Activated gamma-delta T cell treated with Interleukin-2 at 50 U/mL for 16 hours (primary cell): ENCODE data around the gene CAPN3.

ENCODE experiments used
- DNase-seq: peaks from one replicate; pipeline ENCODE4 v3.0.0-alpha.2; 2020

CAPN3 gene

DNA sequence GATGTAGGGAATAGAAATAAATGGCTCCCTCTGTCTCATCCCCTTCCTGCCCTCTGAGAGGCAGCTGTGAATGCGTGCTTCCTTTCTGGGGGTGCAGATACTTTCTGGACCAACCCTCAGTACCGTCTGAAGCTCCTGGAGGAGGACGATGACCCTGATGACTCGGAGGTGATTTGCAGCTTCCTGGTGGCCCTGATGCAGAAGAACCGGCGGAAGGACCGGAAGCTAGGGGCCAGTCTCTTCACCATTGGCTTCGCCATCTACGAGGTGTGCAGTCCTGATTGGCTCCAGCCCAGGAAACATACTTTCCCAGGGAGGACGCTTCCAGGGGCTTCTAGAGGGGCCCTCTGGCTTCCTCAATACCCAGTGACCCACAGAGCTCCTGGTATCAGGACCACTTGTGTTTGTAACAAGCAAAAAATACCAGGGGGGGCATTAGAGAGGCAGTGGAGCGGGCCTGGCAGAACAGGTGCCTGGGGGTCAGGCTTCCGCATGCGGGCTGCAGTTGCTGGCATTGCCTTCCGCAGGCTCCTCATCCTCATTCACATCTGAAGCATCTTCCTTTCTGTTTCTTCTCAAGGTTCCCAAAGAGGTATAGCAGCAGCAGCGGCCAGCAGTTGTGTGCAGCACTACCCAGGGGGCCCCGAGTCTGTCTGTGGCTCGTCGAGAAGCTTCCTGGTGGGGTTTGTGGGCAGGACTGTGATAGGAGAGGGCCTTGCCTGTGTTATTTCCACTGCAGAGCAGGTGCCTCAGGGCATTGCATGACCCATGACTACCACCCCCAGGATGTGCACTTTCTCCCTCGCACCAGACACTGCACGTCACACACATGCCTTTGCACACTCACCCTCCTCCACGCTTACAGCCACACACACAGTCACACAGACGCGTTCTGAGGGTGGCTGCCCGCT, 42.5 kb downstream of the CAPN3 start:
- DNase-seq, result peak; percentile 11

DNA sequence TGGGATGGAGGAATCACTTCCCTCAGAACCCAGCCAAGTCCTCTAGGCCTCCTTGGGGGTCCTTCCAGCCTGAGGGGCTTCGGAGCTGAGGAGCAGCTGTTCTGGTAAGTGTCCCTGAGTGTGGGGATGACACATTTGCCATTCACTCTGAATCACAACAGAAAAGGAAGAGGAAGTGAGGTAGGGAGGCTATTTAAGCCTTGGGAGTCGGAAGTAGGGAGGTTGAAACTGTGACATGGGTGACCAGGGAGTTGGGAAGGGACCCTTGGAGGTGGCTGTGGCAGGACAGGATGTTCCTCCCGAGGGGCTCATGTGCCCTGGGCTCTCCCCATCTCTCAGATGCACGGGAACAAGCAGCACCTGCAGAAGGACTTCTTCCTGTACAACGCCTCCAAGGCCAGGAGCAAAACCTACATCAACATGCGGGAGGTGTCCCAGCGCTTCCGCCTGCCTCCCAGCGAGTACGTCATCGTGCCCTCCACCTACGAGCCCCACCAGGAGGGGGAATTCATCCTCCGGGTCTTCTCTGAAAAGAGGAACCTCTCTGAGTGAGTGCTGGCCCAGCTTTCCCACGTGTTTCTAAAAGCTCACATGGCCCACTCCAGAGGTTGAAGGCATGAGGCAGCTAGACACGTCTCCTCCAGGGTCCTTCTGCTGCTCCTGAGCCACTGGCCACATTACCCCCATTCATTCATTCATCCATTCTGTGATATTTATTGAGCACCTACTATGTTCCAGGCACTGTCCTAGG, 43.3 kb downstream of the CAPN3 start:
- no peak for DNase-seq

DNA sequence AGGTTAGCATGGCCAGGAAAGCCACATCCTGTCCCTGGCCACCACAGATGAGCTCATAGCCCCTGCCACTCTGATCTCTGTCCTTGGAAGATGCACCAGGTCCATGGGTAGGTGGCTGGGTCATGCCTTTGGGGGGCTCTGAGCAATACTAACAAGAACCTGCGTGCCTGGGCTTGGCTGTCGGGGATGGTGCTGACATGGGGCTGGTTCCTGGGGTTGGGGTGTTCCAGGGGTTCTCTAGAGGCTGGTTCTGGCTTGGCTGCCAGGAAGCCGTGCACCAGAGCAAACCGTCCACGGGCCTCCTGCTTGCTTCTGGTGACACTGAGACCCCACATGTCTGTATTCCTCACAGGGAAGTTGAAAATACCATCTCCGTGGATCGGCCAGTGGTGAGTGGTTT, 44.1 kb downstream of the CAPN3 start:
- DNase-seq, result no peak

DNA sequence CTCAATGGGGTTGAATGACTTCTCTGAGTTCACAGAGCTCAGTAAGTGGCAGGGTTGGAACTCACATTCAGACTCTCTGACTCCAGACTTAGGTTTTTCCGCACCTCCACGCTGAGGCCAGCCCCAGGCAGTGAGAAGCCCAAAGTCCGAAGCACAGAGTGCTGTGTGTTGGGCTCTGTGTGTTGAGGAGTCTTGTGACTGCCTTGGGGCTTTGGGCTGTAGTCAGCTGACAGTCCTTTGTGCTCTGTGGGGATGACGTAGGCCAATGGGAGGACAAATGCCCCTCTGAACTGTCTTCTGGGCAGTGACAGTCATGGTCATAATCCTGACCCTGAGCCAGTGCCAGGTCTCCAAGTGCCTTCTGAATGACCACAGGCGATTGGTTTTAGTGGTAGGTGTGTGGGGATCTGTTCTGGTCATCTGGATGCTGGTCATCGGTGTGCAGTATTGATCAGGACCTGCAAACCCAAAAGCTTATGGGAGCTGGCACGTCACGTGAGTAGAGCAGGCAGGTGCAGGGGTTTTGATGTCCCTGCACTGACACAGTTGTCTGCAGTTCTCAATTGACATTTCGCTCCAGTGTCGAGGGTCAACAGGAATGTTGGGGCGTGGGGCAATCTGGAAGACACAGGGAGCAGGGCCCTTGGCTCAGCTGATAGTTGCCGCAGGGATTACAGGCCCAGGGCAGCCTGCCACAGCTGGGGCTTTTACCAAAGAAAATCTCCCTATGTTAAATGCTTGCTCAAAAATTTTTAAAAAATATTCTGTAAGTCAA, 45.3 kb downstream of the CAPN3 start:
- no peak for DNase-seq

DNA sequence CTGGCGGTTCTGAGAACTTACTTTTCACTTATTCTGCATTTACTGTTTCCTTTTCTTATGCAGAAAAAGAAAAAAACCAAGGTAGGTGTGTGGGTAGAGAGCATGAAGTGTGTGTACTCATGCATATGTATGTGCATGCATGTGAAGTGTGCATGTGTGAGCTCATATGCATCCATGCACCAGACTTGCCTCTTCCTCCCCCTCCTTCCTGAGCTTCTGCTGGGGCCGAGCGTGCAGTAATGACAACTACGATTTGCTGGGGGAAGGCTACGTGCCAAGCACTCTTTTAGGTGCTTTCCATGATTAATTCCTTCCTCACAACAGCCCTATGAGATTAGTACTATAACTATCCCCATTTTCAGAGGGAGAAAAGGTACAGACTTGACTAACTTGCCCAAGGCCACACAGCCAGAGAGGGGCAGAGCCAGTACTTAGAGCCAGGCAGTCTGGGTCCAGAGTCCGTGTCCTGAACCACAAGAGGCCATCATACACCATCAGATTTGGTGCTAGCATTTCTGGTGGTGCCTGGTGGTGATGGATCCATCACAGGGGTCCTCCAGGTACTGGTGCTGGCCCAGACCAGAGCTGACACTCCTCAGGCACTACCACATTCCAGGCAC, 46.7 kb downstream of the CAPN3 start:
- DNase-seq, result no peak

DNA sequence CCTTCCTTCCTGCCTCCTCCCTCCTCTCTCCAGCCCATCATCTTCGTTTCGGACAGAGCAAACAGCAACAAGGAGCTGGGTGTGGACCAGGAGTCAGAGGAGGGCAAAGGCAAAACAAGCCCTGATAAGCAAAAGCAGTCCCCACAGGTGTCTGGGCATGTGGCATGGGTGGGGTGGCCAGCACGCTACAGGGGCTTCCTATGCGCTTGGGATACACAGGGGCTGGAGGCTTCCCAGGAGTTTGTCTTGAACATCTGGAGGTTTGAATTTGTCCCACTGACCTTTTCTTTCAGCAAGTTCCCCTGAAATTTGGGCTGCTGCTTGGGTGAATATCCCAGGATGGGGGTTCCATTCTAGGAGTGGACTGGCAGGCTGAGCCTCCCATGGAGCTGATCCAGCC, 48.9 kb downstream of the CAPN3 start:
- no peak for DNase-seq

DNA sequence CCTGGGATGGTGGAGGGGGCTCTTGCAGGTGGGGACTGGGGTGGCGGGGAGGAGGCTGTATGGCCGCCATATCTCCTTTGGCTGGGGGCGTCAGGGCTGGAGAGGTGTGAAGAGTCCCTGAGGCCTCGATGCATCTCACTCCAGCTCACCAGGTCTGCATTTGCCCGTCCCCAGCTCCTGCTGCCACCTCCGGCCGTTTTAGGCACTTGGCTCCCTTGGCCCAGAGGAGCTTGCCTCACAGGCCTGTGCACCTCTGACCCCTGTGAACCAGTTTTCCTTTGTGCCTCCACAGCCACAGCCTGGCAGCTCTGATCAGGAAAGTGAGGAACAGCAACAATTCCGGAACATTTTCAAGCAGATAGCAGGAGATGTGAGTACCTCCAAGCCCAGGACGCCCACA, 49.7 kb downstream of the CAPN3 start:
- no peak for DNase-seq

DNA sequence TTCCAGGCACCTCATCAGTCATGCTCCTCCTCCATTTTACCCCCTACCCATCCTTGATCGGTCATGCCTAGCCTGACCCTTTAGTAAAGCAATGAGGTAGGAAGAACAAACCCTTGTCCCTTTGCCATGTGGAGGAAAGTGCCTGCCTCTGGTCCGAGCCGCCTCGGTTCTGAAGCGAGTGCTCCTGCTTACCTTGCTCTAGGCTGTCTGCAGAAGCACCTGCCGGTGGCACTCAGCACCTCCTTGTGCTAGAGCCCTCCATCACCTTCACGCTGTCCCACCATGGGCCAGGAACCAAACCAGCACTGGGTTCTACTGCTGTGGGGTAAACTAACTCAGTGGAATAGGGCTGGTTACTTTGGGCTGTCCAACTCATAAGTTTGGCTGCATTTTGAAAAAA, 52.6 kb downstream of the CAPN3 start:
- DNase-seq, result no peak

DNA sequence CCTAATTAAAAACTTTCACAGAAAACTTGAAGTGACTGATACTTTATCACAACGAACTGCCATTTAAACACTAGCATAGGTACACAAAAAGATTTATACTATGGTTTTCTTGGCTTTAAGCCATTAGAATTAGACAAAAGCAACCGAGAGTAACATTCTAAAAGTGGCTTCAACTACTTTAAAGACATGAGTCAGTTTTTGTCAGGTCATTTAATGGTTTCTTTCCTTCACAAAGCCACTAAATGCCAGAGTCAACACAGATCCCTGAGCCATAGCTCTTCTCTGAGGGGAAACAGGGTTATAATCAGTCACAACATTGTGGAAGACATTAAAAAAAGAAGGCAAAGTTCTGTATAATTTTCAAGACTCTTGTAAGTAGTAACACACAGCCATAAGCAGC, 54.6 kb downstream of the CAPN3 start:
- DNase-seq, result no peak

DNA sequence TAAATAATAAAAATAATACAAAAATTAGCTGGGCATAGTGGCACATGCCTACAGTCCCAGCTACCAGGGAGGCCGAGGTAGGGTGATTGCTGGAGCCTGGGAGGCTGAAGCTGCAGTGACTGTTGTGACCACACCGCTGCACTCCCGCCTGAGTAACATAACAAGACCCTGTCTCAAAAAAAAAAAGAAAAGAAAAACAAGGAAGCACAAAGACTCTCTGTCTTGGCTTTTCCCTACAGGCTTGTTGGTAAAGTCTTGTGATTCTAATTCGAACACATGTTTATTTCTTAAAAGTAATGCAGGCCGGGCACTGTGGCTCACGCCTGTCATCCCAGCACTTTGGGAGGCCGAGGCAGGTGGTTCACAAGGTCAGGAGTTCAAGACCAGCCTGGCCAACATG, 60.1 kb downstream of the CAPN3 start:
- DNase-seq, result no peak

DNA sequence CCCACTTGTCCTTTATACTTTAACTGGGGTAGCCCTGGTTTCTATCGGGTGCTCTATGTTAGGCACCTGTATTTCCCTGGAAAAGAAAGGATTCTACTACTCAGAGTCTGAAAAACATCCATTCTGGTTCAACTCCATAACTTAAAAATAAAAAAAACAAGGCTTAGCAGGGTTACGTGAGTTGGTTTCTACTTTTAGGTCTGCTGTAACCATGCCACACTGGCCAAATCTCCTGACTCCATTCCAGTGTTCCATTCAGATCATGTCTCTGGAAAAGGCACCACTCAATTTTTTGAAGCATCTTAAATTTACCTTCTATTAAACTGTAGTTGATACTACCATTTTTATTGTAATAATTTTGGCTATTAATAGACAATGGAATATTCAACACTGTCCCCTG, 62.1 kb downstream of the CAPN3 start:
- no peak for DNase-seq

DNA sequence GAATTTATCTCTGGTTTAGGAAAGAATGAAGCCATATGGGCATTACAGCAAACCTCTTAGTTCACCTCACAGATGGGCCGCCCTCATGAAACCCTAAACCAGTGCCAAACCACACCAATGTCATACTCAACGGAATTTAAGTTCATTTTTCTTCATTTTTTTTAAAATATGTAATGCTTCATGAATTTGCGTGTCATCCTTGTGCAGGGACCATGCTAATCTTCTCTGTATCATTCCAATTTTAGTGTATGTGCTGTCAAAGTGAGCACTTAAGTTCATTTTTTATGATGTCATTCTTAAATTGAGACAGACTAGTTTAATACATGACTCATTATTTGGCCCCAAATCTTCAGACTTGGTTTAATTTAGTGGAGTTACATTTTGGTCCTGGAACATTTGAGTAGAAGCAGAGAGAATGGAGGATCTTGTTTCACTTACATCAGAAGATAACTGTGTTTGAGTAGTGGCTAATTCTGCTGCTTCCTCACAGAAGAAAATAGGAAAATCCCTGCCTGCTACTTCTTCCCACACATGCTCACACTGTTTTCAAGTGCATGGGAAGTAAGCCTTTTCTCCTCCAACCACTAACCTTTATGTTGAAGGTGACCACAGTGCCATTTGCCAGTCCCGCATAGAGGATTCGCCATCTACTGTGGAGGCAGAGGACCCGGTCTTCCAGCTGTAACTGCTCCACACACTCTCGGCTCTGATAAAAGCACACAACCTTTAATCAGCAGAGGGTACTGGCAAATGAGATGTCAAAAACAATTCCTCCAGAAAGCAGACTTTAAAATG, 68.3 kb downstream of the CAPN3 start:
- no peak for DNase-seq

DNA sequence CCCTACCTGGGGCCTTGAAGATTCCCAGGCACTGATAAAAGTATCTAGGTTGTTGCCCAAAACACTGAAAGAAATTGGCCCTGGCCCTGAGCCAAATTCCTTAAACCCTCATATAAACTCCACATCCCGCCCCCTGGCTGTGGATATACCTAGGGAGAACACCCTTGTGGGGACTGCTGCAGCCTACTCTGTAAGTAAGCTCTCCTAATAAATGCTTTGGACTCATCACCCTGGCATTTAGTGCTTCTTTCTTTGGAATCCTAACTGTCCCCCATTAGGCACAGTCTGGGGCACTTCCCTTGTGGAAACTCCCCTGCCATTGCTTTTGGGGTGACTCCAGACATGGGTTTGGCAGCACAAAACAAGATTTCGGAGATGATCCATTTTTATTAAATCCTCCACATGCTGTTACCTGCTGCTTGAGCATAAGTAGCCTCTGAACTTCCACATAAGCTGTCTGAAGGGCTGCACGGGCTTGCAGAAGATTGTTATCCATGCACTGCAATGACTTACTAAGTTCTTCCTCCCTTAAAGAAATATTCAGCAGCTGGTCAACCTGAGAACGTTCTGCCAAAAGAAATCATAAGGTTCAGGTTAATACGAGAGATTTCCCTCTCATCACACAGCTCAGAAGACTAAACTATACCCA, 85.2 kb downstream of the CAPN3 start:
- DNase-seq, result no peak

DNA sequence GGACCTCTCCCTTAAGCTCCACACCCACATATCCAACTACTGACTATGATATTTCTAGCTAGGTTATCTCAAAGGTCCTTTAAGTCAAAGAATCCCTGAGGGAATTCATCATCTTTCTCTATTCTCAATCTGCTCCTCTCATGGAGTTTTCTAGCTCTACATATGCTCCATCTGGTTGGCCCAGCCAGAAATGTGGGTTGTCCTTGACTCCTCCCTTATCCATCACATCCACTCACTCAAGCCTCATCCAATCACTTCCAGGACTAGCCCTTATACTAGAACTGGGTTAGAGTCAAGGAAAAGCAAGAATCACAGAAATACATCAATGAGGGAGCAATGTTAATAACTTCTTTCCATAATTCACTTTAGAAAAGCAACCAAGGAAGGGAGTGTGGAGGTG, 86.2 kb downstream of the CAPN3 start:
- no peak for DNase-seq

DNA sequence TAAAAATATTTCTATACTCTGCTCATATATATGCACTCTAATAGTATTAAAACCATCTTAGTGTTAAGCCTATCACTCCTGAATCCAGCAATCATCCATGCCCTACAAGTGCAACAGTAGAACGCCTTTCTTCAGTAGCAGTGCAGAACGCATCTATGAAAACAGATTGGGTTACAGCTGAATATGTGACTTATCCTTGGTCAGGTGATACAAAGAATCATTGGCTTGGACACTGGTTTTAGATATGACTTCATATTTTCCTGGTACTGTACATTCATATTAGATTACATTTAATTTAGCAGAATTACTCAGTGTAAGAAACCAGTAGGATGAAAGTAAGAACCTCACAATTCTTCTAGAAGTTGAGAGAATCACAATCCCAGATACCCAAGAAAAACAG, 88.3 kb downstream of the CAPN3 start:
- no peak for DNase-seq

DNA sequence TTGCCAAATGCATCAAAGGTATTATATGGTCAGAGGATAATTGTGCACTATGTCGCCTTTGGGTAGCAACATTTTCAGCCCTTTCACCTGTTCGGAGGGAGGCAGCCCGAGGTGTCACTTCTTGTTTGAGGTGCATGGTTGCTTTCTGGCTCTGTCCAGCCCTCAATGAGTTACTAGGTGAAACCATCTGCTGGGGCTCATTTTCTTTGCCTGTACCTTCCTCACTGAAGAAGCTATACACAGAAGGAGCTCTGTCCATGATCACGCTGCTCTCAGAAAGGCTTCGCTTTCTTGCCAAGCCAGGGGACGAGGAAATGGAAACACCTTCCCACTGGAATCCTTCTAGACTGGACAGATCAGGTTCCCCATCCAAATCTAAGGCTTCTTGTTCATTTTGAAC, 89.0 kb downstream of the CAPN3 start:
- DNase-seq, result no peak

DNA sequence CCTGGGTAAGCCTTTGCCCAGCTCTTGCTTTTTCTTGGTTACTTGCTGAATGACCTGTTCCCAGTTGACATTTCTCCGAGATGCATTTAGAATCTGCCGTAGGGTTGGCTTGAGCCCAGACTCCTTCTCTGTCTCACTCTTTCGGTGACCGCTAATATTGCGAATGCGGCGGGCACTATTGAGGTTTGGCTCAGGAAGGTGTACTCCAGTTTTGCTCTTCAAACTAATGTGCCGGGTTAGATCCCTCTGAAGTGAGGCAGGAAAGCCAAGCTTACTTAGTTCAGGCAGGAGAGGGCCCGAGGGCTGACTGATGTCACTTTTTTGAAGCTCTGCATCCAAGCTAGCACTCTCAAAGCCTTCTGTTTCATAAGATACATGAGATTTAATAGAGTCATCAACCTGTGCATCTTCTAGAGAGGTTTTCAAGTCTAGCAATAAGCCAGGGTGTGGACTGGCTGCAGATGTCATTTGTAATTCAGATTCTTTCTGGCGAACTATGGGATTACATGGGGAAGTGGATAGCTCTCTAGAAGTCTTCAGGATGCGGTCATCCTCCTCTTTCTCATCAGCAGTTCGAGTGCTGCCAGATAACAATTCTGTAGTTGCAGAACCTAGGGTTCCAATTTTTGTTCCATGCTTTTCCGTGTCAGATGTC, 90.6 kb downstream of the CAPN3 start:
- DNase-seq, result no peak

DNA sequence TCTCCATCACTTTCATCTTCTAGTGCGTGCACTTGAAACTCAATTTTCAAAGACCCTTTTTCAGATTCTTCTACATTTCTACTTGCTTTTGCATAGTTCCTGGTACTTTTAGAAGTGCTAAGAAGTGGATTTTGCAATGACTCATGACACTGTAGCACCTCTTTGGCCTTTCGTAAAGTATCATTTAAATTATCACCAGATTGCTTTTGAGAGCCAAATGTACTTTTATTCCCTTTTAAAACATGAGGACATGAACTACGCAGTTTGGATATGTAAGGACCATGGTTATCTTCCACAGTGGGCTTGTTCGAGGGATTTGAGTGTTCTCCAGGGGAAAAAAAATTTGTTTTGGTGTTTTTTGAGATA, 91.1 kb downstream of the CAPN3 start:
- no peak for DNase-seq

DNA sequence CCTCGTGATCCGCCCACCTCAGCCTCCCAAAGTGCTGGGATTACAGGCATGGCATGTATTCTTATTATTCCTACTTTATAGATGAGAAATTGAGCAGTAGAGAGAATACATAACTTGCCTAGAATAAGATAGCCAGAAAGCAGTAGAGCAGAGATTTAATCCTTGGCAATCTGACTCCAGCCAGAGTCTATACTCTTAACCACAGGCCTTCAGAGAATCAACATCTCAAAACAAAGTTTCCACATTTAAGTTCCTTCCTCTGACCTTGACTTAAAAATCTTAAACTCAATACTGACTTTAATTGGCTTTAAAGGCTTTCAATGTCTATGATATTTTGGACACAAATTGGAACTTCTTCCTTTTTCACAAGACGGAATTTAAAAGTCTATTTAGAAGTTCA, 94.5 kb downstream of the CAPN3 start:
- DNase-seq, result no peak

DNA sequence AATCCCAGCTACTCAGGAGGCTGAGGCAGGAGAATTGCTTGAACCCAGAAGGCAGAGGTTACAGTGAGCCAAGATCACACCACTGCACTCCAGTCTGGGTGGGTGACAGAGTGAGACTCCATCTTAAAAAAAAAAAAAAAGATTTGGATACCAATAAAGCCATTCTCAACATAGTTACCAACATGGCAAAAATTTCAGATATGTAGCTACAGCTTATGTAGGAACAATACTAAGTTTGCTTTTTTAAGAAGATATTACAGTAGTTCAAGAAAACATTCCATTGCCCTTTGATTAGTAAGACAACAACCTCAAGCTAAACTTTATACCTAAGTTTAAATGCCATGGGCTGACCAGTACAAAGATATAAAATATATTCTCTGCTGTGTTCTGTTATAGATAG, 97.2 kb downstream of the CAPN3 start:
- no peak for DNase-seq

DNA sequence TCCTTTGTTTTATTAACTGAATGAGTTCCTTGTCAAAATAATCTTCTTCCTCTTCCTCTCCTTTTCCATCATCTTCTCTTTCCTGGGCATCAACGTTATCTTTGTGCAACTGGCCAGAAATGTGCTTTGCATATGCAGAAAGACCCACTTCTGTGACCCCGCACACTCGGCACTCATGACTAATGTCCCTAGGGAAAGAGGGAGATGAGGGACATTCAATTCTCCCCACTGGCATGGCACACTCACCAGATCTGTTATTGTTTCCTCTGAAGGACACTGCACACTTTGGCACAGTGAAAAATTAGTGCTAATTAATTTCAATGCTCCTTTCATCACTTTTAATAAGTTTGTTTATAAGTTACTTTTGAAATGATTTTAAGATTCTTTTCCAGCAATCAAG, 97.7 kb downstream of the CAPN3 start:
- no peak for DNase-seq
